Measurements from ENCODE around the gene CDH23.

CDH23 gene

DNA sequence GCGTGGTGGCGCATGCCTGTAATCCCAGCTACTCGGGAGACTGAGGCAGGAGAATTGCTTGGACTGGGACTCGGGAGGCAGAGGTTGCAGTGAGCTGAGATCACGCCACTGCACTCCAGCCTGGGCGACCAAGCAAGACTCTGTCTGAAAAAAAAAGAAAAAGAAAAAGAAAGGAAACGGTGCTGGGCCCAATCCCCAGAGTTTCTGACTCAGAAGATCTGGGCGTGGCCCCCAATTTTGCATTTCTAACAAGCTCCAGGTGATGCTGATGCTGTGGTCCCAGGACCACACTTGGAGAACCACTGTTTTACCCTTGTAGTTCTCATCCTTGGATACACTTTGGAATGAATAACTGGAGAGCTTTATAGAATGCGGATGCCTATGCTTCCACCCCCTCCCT is 243.9 kb downstream of the CDH23 start:
- no peak for DNase-seq (ENCODE audit: low read depth)

DNA sequence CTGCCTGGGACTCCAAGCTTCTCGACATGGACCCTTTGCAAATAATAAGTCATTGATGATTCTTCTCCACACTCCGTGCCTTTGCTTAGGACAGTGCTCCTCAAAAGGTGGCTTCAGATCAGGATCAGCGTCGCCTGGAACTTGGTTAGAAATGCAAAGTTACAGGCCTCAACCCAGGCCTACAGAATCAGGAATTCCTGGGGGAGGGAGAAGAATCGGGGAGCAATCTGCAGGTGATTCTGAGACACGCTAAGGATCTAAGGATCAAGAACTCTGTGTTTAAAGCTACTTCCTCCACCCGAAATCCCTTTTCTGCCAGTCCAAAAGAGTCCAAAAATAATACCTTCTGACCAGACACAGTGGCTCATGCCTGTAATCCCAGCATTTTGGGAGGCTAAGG is 244.7 kb downstream of the CDH23 start:
- no peak for DNase-seq (ENCODE audit: low read depth)

DNA sequence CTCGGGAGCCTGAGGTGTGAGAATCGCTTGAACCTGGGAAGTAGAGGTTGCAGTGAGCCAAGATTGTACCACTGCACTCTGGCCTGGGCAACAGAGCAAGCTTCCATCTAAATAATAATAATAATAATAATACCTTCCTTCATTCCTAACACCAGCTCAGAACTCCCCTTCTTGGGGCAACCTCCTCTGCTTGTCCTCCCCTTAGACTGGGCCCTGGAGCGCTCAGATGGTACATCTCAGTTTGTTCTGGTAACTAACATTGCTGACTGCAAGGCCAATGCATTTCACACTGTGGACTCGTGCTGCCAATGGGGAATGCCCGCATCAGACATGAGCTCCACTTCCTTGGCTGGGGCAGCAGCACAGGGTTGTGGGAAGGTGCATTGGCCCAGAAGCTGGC is 245.3 kb downstream of the CDH23 start:
- DNase-seq (ENCODE audit: low read depth): no peak

DNA sequence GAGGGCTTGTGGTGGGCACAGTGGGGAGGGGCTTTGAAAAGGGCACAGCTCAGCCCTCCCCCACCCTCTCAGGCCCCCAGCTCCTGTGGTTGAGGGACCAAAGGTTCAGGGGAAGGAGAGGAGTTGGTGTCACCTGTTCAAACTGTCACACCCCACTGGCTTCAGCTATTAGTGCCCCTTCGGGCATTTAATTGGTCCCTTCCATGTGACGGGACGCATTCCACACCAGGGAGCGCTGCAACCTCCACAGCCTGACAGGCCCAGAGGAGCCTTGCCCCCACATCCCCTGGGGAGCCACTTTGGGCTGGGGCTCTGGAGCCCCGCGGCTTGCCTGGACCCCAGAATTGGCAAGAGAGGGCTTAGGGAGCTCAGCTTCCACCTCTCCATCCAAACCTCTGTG is 247.2 kb downstream of the CDH23 start:
- no peak for DNase-seq (ENCODE audit: low read depth)

DNA sequence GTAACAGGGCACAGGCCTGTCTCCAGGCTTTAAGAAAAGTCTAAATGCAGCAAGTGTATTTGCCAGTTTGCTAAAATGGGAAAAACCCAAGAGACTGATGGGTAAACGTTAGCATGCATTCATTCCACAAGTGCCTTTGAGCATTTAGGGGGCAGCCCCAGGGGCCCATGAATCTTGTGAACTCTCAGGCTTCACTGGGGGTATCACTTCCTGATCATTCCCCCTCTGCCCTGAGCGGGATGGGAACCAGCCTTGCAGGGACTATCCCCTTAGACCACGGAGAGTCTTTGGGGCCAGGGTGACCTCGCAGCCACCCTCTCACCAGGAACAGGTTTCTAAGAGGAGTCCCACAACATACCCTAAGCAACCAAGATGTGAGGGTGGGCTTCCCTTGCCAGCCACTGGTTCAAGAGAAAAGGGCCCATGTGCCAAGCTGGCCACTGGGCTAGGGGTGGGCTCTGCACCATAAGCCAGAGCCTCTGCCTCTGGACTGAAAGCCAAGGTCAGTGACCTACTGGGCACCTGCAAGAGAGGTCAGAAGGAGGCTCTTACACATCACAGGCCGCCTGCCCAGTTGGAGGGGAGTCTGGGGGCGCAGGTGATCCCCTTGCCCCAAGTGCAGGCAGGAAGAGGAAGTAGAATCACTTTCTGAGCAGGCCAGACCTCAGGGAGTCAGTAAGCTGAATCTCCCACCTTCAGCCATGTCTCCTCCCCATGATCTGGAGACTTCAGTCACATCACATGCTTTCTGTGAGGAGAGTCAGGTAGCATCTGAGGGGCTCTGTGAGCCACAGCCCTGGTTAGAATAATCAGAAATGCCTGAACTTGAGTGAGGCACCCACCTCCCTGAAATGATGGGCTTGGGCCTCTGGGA is 247.8 kb downstream of the CDH23 start:
- DNase-seq (ENCODE audit: low read depth): no peak

DNA sequence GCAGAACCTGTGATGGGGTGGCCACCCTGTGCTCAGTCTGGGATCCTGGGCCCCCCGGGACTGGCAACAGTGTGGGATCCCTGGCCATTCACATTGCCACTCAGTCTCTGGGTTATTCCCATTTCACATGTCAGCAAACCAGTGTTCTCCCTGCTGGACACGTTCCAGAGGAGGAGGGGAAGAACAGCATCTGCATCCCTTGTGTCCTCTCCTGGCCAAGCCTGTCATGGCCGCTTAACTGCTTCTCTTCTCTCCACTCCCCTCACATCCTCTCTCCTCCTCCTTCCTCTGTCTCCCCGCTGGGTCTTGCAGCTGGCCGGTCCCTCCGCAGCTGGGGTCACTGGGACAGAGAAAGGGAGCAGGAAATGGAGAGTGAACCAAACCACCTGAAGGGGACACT is 248.5 kb downstream of the CDH23 start:
- DNase-seq (ENCODE audit: low read depth): no peak

DNA sequence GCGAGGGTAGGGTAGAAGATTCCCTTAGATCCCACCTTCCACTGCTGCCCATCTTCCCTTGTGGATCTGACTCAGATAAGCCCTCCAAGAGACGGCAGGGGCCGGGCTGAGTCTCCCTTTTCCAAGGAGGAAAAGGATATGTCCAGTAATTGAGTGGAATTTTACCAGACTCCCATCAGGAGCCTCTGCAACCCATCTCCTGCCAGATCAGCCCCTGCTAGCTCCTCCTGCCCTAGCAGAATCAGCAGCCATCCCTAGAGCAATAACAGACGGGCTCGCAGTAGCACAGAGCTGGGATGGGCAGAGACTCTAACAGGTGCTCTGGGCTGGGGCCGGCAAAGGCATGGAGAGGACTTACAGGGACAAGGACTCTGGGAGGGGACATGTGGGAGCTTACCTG is 249.3 kb downstream of the CDH23 start:
- no peak for DNase-seq (ENCODE audit: low read depth)

DNA sequence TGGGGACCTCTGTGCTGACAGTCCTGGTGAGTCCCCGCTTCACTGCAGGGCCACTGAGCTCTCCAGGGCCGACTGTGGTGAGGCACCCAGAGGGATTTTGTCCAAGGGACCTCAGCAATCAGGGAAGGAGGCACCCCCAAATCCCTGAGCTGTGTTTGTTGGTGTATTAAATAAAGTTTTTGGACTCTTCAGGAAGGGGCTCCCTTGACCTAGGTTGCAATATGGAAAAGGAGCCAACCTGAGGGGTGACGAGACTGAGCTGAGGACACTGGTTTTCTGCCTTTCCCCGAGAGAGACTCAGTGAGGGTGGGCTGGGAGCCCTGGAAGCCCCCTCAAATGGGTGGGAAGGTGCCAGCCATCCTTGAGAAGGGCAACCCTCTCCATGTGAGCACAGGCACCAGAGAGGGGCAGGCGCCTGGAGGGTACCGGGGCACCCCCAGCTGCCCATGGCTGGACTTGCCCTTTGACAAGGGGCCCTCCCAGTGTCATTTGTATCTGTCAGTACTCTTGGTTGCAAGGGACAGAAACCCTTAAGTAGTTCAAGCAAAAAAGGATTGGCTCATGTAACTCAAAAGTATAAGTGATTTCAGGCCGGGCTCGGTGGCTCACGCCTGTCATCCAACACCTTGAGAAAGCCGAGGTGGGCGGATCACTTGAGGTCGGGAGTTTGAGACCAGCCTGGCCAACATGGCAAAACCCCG is 250.0 kb downstream of the CDH23 start:
- DNase-seq (ENCODE audit: low read depth): no peak

DNA sequence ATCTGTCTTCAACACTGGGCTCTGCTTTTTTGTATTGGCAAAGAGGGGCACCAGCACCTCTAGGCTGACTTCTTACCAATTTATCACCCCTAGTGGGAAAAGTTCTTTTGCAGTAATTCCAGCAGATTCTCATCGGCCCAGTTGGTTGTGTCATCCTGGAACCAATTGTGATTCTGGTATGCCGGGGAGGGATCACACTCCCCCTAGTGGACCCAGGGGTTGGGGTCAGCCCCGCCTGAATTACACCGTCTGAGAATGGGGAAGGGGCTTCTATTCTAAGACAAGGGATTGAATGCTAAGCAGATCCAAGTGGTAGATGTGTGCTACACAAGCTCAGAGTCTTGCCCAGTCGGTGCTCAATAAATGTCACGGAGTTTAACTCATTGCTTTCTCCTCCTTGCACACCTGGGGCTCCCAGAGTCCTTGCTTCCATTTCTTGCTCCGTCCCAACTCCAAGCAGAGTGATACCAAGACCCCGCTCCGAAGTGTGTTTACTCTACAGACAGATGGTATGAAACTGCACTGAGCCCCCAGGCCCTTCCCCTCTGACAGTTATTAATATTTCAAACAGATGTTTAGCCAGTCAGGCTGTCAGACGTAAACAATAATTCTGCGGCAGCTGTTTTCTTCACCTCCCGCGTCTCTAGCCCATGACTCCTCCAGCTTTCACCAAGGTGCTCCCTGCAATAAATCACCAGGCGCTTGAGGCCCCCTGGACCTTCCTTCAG is 251.0 kb downstream of the CDH23 start:
- no peak for DNase-seq (ENCODE audit: low read depth)

DNA sequence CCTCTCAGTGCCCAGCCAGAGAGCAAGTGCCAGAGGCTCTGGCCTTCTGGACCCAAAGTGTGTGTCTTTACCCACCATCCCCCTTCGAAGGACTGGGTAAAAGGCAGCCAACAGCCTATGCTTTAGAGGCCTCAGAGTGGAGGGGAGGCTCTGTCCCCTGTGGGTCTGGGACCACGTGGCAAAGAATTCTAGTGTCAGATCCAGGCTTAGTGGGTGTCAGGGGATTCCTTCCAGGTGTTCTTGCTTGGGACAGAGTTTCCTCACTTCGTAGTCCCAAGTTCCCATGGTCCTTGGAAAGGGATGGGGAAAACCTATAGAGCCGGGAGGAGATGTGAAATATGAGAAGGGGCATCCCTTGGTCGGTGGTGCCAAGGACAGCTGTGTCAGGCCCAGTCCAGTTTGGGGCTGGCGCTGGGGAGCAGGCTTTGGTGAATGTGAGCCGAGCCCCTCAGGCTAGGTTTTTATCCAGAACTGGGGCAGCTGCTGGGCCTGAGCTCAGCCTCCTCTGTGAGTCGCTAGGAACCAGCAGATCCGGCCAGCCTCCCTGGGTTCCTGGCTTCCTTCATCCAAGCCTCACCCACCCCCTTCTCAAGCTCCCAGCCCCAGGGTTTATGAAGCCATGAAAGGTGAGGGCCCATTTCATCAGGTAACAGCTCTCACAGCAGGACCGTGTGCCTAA is 251.7 kb downstream of the CDH23 start:
- no peak for DNase-seq (ENCODE audit: low read depth)

DNA sequence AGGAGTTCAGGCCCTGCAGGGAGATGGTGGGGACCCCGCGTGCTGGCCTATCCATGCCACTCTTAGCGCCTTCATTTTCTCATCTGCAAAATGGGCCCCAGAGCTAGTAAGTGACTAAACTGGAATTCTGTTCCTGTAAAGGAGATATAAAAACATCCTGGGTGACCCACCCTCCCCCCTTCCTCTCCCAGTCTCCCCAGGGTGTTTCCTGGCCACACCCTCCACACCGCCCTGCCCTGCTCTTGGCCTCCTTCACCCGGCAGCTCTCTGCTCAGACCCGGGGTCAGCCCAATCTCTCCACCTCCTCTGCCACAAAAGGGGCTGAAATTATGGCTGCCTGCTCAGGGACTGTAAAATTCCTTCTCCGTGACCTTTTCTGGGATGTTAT is 252.2 kb downstream of the CDH23 start:
- DNase-seq (ENCODE audit: low read depth): no peak

DNA sequence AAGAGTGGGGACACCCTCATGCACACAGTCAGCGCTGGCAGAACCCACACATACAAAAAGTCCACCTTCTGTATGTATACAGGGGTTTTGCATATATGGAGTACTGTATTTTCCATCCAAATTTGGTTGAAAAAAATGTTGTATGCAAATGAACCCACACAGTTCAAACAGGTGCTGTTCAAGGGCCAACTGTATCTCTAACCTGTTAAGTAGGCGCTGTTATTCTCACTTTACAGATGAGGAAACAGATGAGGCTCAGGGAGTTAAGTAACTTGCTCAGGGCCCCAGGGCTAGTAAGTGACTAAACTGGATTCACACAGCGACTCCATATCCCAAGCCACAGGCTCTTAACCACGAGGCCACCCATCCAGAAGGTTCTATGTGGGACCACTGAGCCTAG is 252.9 kb downstream of the CDH23 start:
- no peak for DNase-seq (ENCODE audit: low read depth)

DNA sequence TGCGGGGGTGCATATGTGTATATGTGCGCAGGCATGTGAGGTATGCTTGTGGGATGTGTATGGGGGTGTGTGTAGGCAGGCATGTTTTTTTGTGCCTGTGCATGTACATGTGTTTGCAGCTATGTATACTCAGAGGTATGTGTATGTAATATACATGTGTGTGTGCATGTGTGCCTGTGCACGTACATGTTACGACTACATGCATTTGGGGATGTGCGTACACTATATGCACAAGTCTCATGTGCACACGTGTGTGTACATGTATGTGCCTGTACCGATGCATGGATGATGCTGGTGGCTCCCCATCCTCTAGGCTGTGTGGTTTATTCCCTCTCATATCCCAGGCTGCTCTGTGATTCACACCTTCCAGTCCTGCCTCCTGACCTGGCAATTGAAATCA is 253.7 kb downstream of the CDH23 start:
- no peak for DNase-seq (ENCODE audit: low read depth)

DNA sequence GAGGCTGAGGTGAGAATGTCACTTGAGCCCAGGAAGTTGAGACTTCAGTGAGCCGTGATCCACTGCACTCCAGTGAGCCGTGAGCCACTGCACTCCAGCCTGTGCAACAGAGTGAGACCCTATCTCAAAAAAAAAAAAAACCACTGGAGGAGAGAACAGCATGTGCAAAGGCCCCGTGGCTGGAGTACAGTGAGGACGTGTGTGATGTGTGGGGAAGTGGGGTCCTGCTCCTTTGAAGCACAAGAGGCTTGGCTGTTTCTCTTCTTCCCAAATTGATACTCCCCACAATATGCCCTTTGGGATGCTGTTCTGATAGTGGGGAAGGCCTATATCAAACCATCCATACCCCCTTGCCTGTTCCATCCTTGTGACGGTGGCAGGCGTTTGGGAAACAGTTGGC is 254.7 kb downstream of the CDH23 start:
- DNase-seq (ENCODE audit: low read depth): no peak

DNA sequence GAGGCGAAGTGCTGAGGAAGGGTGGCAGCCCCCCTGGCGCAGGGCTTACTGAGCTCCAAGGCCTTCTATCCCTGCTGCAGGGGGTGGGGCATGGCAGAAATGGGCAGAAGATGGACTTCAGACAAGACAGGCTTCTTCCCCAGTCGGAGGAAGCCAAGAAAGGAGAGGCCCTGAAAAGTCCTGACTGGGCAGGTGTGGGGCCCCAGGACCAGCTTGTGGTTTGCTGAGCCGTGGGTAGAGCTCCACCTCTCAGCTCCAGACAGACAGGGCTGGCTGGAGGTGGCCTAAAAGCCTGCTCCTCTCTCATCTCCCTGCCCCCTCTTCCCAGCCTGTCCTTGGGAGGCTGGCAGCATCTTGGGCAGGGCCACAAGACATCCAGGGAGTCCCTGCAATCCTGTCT is 255.2 kb downstream of the CDH23 start:
- DNase-seq (ENCODE audit: low read depth): no peak

DNA sequence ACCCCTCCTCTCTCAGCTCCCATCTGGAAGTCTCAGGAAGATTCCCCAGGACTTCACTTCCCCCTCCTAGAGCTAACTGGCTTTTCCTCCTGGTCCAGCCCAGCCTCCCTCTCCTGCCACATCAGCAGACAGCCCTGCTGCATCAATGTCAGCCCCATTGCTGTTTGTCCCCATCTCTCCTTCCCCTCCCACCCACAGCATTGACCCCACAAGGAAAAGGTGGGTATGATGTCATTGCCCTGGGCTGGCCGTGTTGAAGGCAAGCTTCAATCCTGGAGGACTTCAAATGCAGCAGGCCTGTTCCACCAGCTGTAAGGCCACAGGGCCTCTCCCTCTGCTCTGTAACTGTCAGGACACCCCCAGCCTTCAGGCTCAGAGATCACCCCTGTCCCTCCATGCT is 256.3 kb downstream of the CDH23 start:
- no peak for DNase-seq (ENCODE audit: low read depth)

DNA sequence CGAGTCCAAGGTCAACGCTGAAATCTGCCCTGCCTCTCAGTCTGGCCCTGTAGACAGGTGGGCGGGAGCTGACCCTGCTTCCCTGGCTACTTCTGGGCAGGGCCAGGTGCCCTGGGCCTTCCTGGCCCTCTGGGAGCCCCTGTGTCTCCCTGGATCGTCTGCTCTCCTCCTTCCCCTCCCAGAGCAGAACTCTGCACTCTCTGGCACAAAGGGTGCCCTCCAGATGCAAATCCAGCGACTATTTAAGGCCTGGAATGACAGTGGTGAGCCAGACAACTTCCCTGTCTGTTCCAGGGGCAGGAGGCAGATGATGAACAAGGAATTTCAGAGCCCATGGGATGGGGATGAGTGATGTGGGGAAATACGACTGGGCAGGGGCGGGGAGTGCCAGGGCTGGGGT is 259.5 kb downstream of the CDH23 start:
- DNase-seq (ENCODE audit: low read depth): no peak

DNA sequence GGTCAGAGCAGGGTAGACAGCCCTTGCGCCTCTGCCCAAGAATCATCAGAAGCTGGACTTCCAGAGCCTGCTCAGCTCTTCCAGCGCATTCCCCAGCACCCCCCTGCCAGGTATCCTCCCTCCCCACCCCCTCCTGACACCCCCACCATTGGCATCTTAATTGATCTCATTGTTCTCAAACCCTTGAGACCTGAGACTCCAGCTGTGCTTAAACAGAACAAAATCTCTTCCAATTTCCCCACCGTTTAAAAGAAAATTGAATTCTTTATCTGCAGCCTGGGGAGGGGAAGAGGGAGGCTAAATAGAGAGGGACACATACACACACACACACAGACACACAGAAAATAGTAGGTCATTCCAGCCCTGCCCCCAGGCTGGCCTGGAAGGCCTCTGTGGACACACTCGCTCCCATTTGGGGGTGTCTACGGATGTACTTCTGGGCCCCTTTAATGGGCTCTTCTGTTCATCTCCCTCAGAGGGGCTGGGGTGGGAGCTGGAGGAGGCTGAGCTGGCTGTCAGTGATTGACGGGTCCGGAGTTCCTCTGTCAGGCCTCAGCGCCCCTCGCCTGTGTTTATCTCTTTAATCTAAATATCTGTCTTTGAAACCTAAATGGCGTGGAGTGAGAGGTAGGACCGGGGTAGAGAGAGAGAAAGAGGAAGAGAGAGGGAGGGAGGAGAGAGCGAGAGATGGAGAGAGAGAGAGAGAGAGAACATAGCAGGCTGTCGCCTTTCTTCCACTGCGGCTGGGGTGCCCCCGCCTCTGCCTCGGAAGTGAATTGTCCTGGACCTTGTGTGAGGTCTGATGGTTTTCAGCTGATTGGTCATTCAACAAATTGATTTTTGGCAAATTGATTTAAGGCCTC is 261.1 kb downstream of the CDH23 start:
- no peak for DNase-seq (ENCODE audit: low read depth)

DNA sequence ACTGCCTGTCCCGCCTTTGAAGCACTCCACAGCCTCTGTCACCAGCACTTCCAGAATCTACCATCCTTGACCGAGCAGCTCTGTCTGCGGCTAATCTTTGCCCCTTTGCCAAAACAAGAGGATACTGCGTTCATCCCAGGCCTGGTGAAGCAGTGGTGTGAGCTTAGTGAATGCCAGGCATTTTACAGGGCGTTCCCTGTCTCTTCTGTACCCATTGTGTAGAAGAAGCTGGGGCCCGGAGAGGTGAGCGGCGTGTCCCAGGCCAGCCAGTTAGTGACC is 261.7 kb downstream of the CDH23 start:
- DNase-seq (ENCODE audit: low read depth): no peak

DNA sequence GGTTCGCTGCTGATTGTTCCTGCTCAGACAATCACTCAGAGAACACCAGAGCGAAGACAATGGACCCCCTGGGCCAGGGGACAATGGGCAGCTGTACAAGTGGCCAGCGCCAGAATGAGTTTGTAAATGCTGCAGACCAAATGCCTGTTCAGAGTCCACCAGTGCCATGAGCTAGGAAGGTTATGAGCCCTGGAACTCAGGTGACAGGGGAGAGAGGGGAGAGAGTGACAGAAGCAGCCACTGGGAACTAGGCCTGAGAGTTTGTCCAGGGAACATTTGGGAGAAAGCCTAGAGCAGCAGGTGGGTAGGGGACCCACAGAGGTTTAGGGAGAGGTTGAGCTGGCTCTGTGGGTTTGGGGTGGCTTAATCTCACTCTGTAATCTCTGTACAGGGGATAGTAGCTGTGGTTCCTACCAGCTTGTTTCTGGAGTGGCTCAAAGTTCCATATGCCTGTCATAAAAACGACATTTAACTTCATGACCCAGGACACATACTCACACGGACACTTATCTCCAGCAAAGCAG is 262.5 kb downstream of the CDH23 start:
- DNase-seq (ENCODE audit: low read depth): no peak

DNA sequence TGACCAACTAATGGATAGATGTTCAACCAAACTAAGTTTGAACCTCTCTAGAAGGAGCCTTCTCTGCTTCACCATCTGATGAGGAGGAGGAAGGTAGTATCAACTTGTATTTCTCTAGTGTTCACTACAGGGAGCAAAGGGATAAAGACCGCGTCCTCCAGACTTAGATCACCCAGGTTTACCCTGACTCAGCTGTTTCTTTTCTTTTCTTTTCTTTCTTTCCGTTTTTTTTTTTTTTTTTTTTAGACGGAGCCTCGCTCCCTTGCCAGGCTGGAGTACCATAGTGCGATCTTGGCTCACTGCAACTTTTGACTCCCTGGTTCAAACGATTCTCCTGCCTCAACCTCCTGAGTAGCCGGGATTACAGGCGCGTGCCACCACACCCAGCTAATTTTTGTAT is 263.0 kb downstream of the CDH23 start:
- no peak for DNase-seq (ENCODE audit: low read depth)

DNA sequence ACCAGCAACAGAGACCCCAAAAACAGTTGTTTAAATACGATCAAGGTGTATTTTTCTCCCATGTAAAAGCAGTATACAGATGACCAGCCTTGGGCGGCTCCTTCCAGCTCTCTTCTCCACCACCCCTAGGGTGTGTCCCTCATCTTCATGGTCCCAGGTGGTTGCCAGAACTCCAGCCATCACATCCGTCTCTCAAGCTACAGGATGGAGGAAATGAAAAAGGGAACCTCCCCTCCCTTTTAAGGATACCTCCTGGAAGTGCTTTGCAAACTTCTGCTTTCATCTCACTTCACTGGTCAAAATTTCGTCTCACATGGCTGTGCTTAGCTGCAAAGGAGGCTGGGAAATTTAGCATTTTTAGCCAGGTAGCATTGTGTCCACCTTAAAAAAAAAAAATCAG is 263.6 kb downstream of the CDH23 start:
- no peak for DNase-seq (ENCODE audit: low read depth)

Measured in stimulated activated CD8-positive, alpha-beta memory T cell treated with anti-CD3 and anti-CD28 coated beads, Interleukin-4, amount 100 ng/mL, for 24 hours (primary cell).